HPDE6-E6E7 (cell line): ENCODE measurements around the gene FRY.

Source experiments
- DNase-seq: peaks from one replicate; pipeline ENCODE4 v3.0.0; 2011; ENCODE audit warnings: missing footprints; ENCODE audit errors: extremely low spot score

The FRY gene

DNA sequence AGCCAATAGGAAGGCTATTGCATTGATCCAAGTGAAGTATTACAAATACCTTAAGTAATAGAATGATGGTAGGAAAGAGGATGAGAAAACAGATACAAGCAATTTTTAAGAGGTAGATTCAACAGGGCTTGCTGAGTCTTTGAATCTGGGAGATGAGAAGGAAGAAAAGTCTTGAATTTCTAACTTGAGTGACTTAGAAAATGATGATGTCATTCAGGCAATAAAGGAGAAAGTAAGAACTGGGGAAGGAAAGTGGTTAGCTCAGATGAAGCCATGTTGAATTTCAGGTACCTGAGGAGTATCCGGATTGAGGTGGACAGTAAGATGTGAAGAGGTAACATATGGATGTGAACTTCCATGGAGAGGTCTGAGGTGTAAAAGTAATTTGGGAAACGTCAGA, 15.5 kb upstream of the FRY start:
- no peak for DNase-seq

- DNase-seq: no peak
Observed at GRCh38 chr13:32016631-32017030, 14.9 kb upstream of the FRY start.

DNA sequence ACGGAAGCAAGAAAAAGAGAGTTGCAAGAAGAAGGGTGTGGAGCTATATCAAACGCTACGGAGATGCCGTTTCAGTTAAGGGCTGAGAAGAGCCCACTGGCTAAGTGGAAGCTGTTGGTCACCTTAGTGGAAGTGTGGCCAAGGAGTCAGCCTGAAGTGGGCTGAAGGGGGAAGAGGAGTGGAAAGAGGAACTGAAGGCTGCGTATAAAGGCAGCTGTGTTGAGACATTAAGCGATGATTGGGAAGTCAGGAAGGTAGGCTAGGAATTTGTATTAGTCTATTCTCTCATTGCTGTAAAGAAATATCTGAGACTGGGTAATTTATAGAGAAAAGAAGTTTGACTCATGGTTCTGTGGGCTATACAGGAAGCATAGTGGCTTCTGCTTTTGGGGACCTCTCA, 14.1 kb upstream of the FRY start:
- DNase-seq: no peak

DNA sequence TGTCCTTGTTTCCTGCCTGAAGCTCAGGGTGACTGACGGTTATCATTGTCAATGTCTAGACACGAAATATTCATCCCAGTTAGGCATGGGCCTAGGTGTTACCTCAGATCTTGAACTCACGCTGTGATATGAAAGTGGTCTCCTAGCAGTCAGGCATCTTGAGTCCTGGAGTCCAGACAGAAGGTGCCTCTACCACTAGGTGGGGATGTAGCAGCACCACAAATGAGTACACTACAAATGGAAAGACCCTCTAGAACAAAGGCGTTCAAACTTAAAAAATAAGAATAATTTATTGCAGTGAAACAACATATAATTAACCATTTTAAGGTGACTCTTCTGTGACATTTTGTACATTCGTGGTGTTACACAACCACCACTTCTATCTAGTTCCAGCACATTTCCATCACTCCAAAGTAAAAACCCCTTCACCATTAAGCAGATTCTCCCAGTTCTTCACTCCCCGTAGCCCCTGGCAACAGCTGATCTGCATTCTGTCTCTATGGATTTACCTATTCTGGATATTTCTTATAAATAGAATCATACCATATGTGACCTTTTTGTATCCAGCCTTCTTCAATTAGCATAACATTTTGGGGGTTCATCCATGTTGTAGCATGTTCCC, 11.9 kb upstream of the FRY start:
- DNase-seq: no peak

DNA sequence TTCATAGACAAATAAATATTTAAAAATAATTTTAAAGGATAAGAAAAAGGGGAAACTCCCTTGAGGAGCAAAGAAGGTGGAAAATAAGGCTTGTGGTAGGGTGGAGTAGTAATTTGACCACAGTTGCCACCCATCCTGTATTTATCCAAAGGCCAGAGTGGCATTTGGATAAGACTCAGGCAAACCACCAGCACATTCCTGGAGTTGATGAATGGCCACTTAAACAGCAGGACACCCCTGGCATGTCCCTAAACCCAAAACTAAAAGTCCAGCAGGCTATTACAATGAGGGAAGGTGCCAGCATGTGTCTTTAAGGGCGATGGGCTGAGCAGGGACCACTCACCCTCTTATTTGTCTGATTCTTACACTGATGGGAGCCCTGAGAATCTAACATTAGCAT, 9.8 kb upstream of the FRY start:
- DNase-seq: no peak

DNA sequence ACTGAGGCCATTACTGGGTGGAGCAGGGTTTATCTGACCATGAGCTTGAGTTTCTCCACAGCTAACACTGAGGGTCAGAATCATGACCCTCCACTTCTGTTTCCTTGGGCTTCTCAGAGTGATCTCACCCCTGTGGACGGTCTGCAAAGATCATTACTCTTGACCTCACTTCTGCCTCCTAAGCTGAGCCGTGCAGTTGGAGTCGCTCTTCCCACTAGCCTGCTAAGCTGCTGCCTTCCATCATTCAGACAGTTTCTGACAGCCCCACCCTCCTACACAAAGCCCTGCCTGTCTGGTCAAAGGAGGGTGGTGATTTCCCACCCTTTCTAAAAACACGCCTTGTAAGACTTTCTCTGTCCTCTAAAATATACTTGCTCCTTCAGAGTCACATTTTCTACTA, 9.3 kb upstream of the FRY start:
- no peak for DNase-seq

DNA sequence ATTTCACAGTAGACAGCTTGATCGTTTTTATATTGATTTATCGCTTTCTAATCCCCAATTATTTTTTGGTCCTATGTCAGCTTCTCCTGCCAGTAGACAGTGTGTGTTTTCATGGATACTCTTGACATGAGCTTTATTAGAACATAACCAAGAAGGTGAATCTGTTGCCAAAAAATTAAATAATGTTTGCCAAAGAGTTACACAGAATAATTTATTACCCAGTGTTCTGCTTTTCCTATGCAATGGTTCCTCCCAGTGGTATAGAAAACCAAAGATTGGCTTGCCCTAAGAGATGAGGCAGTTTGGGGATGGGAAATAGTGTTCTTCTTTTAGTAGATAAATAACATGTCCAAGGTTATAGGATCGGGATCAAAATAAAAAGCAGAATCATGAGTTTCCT, 8.5 kb upstream of the FRY start:
- no peak for DNase-seq

- DNase-seq: no peak
Observed at GRCh38 chr13:32023698-32024097, 7.9 kb upstream of the FRY start.

DNA sequence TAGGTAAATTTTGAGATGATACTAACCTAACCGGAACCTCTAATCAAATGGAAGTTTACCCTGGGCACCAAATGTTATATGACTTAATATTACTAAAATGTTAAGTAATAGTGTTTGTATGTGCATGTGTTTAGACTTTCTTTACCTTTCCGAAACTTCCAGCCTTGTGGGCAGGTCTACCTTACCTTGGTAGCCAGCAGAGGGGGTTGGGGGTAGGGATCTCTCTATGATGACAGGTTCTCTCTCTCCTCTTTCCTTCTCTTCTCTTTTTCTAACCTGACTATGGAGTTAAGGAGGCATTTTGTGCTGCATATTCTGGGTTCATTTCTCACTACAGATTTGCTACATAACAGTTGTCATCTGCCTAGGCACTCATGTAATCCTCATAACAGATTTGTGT, 6.8 kb upstream of the FRY start:
- DNase-seq: no peak

- no peak for DNase-seq
Observed at GRCh38 chr13:32025730-32026129, 5.8 kb upstream of the FRY start.

- no peak for DNase-seq
Observed at GRCh38 chr13:32026623-32027022, 5.0 kb upstream of the FRY start.

GRCh38 chr13:32028711-32029110, 2.9 kb upstream of the FRY start:
- DNase-seq: no peak

DNA sequence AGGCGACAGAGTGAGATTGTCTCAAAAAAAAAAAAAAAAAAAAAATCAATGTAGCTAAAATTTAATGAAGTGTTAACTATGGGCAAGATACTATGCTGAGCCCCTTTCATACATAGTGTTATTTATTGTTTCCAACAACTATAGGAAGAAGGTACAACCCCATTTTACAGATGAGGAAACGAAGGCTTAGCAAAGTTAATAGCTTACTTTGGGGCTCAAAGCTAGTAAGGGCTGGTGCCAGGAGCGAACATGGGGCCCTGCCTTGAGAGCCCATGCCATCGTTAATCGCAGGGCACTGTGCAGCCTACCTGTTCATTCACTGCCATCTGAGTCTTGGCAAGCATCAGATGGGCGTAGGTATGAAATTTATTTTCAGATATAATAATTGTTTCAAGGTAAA, 1.9 kb upstream of the FRY start:
- DNase-seq: no peak

DNA sequence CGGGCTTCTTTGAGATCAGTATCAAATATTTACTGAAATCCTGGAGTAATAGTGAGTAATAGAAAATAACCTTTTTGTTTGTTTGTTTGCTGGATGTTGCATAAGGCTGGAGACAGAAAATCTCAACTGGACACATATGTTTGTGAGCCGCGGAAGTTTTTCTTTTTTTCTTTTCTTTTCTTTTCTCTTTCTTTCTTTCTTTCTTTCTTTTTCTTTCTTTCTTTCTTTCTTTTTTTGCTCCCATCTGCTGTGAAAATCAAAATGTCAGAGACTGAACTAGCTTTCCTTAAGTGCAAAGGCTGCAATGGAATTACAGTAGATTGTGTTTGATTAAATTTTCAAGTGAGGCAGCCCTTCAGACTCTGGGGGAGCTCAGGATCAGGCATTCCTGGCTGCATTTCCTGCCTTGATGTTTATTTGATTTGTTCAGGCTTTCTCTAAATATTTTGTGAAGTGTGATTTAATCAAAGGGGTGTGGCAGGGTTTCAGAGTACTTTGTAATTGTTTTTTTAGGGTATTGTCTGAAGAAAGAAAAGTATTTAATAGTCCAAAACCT, 319 bp downstream of the FRY start:
- DNase-seq: no peak

- DNase-seq: no peak
Observed at GRCh38 chr13:32032759-32033158, 1.2 kb downstream of the FRY start.

DNA sequence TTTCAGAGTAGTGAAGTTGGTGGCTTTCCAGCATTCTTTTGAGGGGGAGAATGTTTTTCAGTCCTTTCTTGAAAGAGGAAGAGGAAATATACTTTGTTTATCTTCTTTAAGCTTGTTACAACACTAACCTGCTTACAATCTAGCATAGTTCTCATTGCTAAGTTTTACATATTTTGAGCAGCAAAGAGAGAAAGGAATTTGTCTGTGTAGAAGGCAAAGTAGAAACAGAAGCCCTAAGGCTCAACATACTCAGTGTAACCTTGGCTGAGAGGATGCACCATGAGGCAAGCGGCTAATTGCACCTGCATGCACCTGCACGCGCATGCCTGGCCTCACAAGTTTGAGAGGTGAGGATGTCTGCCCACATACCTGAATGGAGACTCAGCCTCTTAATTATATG, 2.2 kb downstream of the FRY start:
- DNase-seq: no peak

GRCh38 chr13:32035716-32036115, 4.1 kb downstream of the FRY start:
- no peak for DNase-seq

DNA sequence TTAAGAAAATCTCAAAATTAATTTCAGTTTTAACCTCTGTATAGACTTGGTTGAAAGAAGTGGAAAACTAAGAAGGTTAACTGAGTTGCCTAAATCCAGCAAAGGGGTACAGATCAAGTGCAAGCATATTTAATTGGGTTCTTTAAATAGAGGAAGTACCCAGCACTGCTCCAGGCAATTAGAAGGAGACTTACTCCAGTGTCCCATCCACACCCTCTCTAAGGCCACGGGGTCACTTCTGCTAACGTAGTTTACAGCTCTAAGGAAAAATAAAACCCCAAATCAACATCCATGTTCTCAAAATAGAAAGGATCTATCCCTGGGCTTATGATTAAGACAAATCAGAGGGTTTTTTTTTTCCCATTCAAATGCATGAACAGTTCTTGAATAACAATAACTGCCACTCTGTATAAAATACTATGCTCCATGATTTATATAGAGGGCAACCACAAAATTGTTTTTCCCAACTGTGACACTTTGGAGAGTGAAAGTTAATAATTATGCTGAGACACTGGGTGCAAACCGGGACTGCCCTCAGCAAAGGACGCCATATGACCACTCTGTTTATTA, 4.6 kb downstream of the FRY start:
- DNase-seq: no peak

GRCh38 chr13:32036757-32037156, 5.2 kb downstream of the FRY start:
- no peak for DNase-seq

GRCh38 chr13:32037471-32037870, 5.9 kb downstream of the FRY start:
- no peak for DNase-seq

DNA sequence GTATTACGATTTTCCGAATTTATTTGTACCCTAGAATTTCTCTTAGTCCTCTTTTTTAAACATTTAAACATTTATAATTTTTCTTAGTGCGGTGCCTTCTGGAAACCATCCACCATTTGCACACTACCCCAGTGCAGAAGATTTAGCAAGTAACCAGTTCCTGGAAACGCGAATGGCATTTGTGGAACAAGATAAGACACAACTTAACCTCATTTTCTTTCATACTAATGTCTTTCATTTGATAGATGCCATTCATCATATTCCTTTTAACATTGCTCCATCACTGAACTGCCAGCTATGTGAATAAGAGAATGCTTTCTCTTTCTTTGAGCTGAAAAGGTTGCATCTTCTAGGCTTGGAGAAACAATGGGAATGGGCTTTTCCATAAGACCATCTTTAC, 6.8 kb downstream of the FRY start:
- DNase-seq: no peak

DNA sequence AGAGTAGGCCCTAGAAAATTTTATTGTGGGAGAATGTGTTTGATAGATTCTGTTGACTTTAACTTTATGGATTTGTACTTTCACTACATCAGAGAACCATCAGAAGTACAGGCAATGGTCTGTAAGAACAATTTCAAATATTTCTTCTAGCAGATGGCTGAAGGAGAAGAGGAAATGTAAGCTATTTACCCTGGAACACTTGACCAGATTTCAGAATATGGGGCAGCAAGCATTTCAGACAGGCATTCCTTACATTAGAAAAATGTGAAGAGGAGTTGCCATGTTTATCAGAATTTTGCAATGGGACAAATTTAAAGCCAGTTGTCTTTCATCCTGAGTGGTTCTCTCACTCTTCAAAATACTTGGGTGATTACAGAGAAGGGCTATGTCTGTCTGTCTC, 7.5 kb downstream of the FRY start:
- DNase-seq: no peak

DNA sequence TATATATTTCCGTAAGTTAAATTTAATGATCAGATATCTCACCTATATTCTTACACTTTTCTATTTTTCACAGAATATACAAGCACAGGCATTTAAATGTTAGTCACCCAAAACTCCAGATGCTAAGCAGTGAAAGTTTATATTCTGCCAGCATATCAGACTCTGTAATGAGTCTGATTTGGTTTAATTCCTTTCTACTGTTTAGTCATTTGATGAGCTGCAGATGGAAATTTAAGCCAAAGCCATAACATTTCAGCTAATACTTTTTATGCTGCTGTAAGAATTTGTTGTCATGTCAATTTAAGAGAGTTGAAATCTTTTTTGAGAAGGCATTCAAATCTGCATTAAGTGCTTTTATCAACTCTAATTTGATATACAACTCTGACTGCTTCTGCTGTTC, 8.0 kb downstream of the FRY start:
- DNase-seq: no peak

DNA sequence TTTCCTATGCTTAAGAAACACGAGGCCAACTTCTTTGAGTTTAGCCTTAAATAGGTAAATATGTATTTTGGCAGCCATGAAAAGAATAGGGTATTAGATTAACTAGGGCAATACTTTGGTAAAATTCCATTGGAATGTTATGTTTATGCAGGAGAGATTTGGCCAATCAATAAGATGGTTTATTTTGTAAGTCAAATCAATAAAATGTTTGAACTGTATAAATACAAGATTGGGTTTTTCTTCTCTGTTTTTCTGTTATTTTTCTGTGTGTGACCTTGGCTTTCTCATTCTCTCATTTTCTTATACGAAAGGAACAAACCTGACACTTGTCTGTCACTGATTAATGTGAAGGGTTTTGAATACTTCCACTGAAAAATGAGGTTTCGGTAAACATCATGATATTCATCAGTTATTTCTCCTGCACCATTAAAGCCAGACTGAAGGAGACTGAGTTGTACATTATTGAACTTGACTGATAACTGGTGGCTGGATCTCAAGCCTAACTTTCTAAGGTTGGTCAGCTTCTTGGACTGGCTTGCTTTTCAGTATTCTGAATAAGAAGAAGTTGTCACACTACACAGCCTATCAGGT, 8.6 kb downstream of the FRY start:
- no peak for DNase-seq
